Suprapubic skin (tissue), 3 donors: ENCODE results near the gene ETV7.

ENCODE experiments used
- CTCF ChIP-seq, 2 donors: fragments of 200-600 bp in 1 of 2; fragments of 450-650 bp in 1 of 2; sonication (generic) in 1 of 2; IDR thresholded peaks; one replicate each; pipeline ENCODE4 v1.5.1; 2016 to 2019; ENCODE audit warnings: antibody characterized with exemption in 2 of 2, mild to moderate bottlenecking in 1 of 2, moderate library complexity in 1 of 2
- EP300 ChIP-seq: sonication (generic); formaldehyde crosslinking; IDR thresholded peaks from one replicate; pipeline ENCODE4 v1.6.1; 2017; ENCODE audit warnings: antibody characterized with exemption
- POLR2A ChIP-seq, 2 donors: fragments of 450-650 bp; IDR thresholded peaks; one replicate each; pipeline ENCODE4 v1.6.1; 2017; ENCODE audit warnings: antibody characterized with exemption in 2 of 2, mild to moderate bottlenecking in 2 of 2, moderate library complexity in 2 of 2

DNA sequence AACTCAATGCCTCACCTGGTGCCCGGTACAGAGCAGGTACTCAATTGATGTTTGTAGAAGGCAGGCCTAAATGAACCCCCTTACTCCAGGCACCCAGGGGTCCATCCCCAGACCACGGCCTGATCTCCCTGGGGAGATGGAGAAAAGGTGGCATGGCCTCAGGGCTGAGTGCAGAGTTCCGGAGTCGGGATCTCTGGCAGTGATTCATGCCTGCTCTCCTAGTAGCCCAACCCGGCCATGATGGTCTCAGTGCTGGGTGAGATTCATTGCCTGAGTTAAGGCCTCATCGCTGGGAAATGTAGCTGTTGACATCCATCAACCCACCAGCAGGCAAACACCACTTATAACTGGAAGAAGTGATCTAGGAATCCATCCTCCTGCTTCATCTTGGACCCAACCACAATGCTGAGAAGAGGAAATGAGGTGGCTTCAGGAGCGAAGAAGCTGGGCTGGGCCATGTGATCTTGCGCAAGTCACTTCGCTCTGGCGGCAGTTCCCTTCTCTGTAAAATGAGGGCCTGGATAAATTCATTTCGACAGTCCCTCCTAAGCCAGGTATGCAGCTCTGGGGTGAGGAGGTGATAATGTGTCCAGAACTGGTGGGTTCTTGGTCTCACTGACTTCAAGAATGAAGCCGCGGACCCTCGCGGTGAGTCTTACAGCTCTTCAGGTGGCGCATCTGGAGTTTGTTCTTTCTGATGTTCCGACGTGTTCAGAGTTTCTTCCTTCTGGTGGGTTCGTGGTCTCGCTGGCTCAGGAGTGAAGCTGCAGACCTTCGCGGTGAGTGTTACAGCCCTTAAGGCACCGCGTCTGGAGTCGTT is 24.7 kb downstream of the ETV7 start:
- TF ChIP-seq CTCF (IDR thresholded peaks at IDR 0.05) (no peak), POLR2A (IDR thresholded peaks at IDR 0.05) (no peak), EP300 (no peak)
